Psoas muscle (tissue), 8 donors: Measurements from ENCODE around the gene IGDCC3. TPM values are rescaled to one million over a fixed set of nuclear protein-coding genes. Genes with fewer than 3 reads are reported as not detected.
A peak's percentile ranks its signal among the peaks of the same experiment; 100 is the strongest.

Experiments
- ATAC-seq, 4 donors: fragments of 200-7000 bp; cut with Tn5 transposase; one replicate each; pipeline ENCODE4 v1.9.1; 2020; ENCODE audit warnings: moderate library complexity in 3 of 4, mild to moderate bottlenecking in 2 of 4
- DNase-seq, 2 donors: peaks; one replicate each; pipeline ENCODE4 v3.0.0-alpha.2; 2020
- H3K27ac ChIP-seq: fragments of 200-600 bp; one replicate; pipeline ENCODE4 v1.8.0; 2022
- H3K27me3 ChIP-seq, 3 donors: fragments of 200-600 bp in 1 of 3; one replicate each; pipeline versions ENCODE4 v1.6.1 to v1.8.0; 2013 to 2022; ENCODE audit warnings: low read length in 2 of 3, mild to moderate bottlenecking in 2 of 3, moderate library complexity in 1 of 3; ENCODE audit not compliant: insufficient read depth in 3 of 3
- H3K36me3 ChIP-seq, 2 donors: fragments of 200-600 bp in 1 of 2; one replicate each; pipeline versions ENCODE4 v1.6.1 to v1.8.0; 2013 to 2022; ENCODE audit warnings: low read depth in 1 of 2, mild to moderate bottlenecking in 1 of 2, moderate library complexity in 1 of 2; ENCODE audit not compliant: insufficient read depth in 1 of 2
- H3K4me1 ChIP-seq: fragments of 200-600 bp; one replicate; pipeline ENCODE4 v1.8.0; 2022
- H3K4me3 ChIP-seq: fragments of 200-600 bp; one replicate; pipeline ENCODE4 v1.8.0; 2022; ENCODE audit warnings: mild to moderate bottlenecking
- H3K9me3 ChIP-seq: fragments of 200-600 bp; one replicate; pipeline ENCODE4 v1.8.0; 2022
- CTCF ChIP-seq: fragments of 200-600 bp; IDR thresholded peaks from one replicate; pipeline ENCODE4 v1.8.0; 2022; ENCODE audit warnings: antibody characterized with exemption
- WGBS, 3 donors: extraction: QIAGEN DNeasy Blood & Tissue Kit; methylation state at CpG; one replicate each; pipeline versions ENCODE4 v1.1.6 to v1.1.7; 2013; 5-methylcytosine and 5-hydroxymethylcytosine counted together
- intact Hi-C, 2 donors: fragments of 100-400 bp; cut with DNase I; formaldehyde crosslinking; loops; one replicate each; pipeline versions ENCODE4 v1.11.0 to v1.14.2; 2022
- polyA plus RNA-seq, 3 donors: library from polyadenylated mRNA; stranded (reverse); fragments of 200-250 nt; gene quantifications; one replicate each; pipeline ENCODE4 v1.2.3, GENCODE V29; 2013
- total RNA-seq, 4 donors: library from RNA; stranded (reverse); fragmentation: NEBNext Ultra II Directional in 2 of 4; extraction: Animal tissue kit (Norgen Biotek cat#: 25700) in 2 of 4; gene quantifications; one replicate each; pipeline versions ENCODE4 v1.2.1 to v1.2.4, GENCODE V29; 2021 to 2023
- donor health status: healthy with polysubstance abuse.
- donor health status: DM: no; HTN: no; CAD: no; lungs with moderate emphysema.
- donor health status: Bipolar disorder and iron deficiency.
- donor health status: healthy.
- donor health status: DM: yes; HTN: yes; CAD: no.
- donor health status: DM: no; HTN: no; CAD: no.
- donor health status: DM: no; HTN: no; CAD: no.
- donor health status: DM: yes; HTN: yes; CAD: no.

The IGDCC3 gene
- total and polyA plus RNA-seq, 7 donors, result not detected

GRCh38 chr15:65384505-65384894 is 6.7 kb upstream of the IGDCC3 start:
- ATAC-seq (no peak), DNase-seq (no peak)
- Histone ChIP-seq H3K4me1 (peaks cover 4% of the 10 kb centered on the region), H3K27me3 (no peaks in the 10 kb centered on the region), H3K9me3 (no peaks in the 10 kb centered on the region), H3K36me3 (peaks cover 0 to 69% of the 10 kb centered on the region in 2 donors), H3K4me3 (no peak overlapping the region), H3K27ac (no peak overlapping the region)
- TF ChIP-seq CTCF, result no peak
- intact Hi-C loops, result loop anchor here in 1 of 2 donors (10.0 kb wide), 1 partner anchor 190 kb away; no protein-coding TSS in a partner anchor
- 66 to 84% (median 71%) methylated on average over 4 of the region's 4 CpGs for WGBS, 3 donors

GRCh38 chr15:65383991-65384390 is 6.2 kb upstream of the IGDCC3 start:
- no peak overlapping the region for H3K27ac ChIP-seq
- peaks cover 4% of the 10 kb centered on the region for H3K4me1 ChIP-seq
- intact Hi-C loops, result loop anchor here in 1 of 2 donors (10.0 kb wide), 1 partner anchor 189 kb away; no protein-coding TSS in a partner anchor
- WGBS, 3 donors, result 94 to 95% (median 94%) methylated on average over 6 of the region's 6 CpGs
- no peak for TF ChIP-seq CTCF
- ATAC-seq (no peak), DNase-seq (no peak)
- H3K4me3 ChIP-seq, result no peak overlapping the region
- no peaks in the 10 kb centered on the region for H3K27me3 ChIP-seq
- H3K36me3 ChIP-seq, result peaks cover 0 to 64% of the 10 kb centered on the region in 2 donors
- H3K9me3 ChIP-seq, result no peaks in the 10 kb centered on the region

GRCh38 chr15:65383456-65383855 is 5.7 kb upstream of the IGDCC3 start:
- intact Hi-C loops, result loop anchor here in 1 of 2 donors (10.0 kb wide), 1 partner anchor 189 kb away; no protein-coding TSS in a partner anchor
- H3K4me1 ChIP-seq, result peaks cover 4% of the 10 kb centered on the region
- no peak overlapping the region for H3K4me3 ChIP-seq
- H3K36me3 ChIP-seq, result peaks cover 0 to 60% of the 10 kb centered on the region in 2 donors
- no peak for TF ChIP-seq CTCF
- no peaks in the 10 kb centered on the region for H3K27me3 ChIP-seq
- H3K9me3 ChIP-seq, result no peaks in the 10 kb centered on the region
- no peak for ATAC-seq
- WGBS, 3 donors, result 87 to 92% (median 88%) methylated on average over 5 of the region's 5 CpGs
- peak in 1 of 2 donors; percentile 1 for DNase-seq
- H3K27ac ChIP-seq, result no peak overlapping the region

- H3K36me3 ChIP-seq, result peaks cover 0 to 55% of the 10 kb centered on the region in 2 donors
- no peak for TF ChIP-seq CTCF
- DNase-seq, result no peak
- no peak overlapping the region for H3K27ac ChIP-seq
- H3K27me3 ChIP-seq, result no peaks in the 10 kb centered on the region
- ATAC-seq, result no peak
- intact Hi-C loops, result loop anchor here in 1 of 2 donors (10.0 kb wide), 1 partner anchor 188 kb away; no protein-coding TSS in a partner anchor
- WGBS, 3 donors, result 88 to 89% (median 89%) methylated on average over 9 of the region's 9 CpGs
- H3K4me3 ChIP-seq, result no peak overlapping the region
- H3K9me3 ChIP-seq, result no peaks in the 10 kb centered on the region
- peaks cover 4% of the 10 kb centered on the region for H3K4me1 ChIP-seq
Measured at GRCh38 chr15:65382921-65383320, 5.1 kb upstream of the IGDCC3 start.

GRCh38 chr15:65382146-65382491 is 4.3 kb upstream of the IGDCC3 start:
- Histone ChIP-seq H3K27ac (no peak overlapping the region), H3K36me3 (peaks cover 0 to 47% of the 10 kb centered on the region in 2 donors), H3K4me3 (no peak overlapping the region), H3K27me3 (no peaks in the 10 kb centered on the region), H3K9me3 (no peaks in the 10 kb centered on the region), H3K4me1 (peaks cover 4% of the 10 kb centered on the region)
- 69 to 76% (median 75%) methylated on average over 6 of the region's 6 CpGs for WGBS, 3 donors
- intact Hi-C loops, result loop anchor here in 1 of 2 donors (10.0 kb wide), 1 partner anchor 187 kb away; no protein-coding TSS in a partner anchor
- ATAC-seq, result no peak
- DNase-seq, result no peak
- no peak for TF ChIP-seq CTCF
